ENCODE measurements around the gene PACRG.

PACRG gene

DNA sequence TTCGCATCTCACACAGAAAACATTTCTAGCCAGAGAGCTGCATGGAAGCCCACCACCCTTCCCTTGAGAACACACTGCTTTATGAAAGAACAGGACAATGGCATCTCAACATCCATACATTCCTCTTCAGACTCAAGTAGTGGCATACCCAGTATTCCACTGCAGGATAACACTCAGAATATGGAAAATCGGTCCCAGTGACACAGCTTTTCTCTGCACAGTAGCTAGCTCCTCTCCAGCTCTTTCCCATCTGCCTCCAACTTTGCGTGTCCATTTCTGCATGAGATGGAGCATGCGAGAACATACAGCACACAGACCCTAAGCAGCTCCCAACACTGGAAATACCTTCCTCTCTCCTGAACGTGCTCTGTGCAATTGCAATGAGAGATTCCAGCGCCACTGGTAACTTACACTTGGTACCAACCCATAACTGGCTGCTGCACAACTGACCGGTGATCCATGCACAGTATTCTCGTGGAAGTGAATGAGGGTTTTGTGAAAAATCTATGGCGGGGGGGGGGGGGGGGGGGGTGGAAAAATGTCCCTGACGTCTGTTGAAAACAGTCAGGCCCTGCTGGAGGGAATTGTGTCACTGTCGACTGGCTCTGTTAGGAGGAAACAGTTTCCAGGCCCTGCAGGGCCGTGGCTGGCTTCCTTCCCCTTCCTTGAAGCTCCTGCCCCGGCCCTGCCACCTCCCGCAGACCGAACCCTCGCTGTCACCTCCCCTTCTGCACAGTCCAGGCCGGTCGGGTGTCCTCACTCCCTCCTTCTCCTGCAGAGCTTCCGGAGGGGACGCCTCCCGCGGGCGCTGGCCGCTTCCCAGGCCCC lies 420.9 kb downstream of the PACRG start:
- no peak for DNase-seq

- no peak for DNase-seq
These were observed 421.6 kb downstream of the PACRG start for GRCh38 chr6:163149279-163149848.

- DNase-seq: peak; percentile 36
These were observed 423.4 kb downstream of the PACRG start for GRCh38 chr6:163151212-163151611.

GRCh38 chr6:163152701-163153100 lies 424.9 kb downstream of the PACRG start:
- no peak for DNase-seq

DNA sequence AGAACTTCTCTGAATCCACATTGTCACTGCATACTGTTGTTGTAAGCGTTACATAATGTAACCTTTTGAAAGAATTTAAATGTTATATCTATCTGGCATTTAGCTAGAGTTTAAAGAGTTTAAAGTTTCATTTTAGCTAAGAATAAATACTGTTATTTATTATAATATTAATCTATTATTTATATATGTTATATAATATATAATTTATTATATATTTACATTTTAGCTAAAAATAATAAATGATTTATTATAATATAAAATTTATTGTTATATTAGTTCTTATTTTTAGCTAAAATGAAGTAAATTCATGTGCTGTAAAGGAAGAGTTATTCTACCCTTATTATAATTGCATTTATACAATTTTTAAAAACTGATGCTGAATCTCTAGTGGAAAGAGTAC lies 431.3 kb downstream of the PACRG start:
- DNase-seq: no peak

DNA sequence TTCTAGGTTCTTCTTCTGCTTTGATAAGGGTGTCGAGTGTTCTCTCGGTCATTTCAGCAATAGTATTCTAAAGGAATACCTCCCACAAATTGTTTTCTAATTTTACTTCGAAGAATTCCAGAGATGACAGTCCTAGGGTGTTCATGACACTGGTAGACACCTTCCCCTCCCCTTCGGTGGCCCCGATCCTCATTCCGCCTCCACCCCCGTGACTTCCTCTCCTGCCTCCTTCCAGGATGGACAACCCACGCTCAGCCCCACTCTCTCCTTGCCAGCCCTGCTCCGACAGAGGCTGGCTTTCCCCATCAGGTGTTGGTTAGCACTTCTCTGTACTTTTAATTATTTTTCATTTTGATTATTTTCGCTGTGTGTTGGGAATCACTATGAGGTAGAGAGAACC lies 431.9 kb downstream of the PACRG start:
- no peak for DNase-seq

- DNase-seq: no peak
These were observed 434.5 kb downstream of the PACRG start for GRCh38 chr6:163162007-163162873.

DNA sequence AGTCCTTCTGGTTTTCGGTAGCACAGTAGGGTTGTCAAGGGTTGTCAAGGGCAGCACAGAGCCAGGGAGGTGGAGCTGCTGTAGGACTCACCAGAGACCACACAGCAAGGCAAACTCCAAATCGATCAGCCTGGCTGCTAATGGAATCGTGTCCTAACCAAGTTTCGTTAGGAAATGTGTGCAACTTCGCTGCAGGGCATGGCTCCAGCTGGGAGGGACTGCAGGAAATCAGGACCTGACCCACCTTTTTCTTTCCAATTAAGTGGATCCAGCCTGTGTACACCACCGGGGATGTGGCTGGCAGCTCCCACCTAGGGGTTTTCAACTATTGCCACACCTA lies 435.1 kb downstream of the PACRG start:
- DNase-seq: no peak

DNA sequence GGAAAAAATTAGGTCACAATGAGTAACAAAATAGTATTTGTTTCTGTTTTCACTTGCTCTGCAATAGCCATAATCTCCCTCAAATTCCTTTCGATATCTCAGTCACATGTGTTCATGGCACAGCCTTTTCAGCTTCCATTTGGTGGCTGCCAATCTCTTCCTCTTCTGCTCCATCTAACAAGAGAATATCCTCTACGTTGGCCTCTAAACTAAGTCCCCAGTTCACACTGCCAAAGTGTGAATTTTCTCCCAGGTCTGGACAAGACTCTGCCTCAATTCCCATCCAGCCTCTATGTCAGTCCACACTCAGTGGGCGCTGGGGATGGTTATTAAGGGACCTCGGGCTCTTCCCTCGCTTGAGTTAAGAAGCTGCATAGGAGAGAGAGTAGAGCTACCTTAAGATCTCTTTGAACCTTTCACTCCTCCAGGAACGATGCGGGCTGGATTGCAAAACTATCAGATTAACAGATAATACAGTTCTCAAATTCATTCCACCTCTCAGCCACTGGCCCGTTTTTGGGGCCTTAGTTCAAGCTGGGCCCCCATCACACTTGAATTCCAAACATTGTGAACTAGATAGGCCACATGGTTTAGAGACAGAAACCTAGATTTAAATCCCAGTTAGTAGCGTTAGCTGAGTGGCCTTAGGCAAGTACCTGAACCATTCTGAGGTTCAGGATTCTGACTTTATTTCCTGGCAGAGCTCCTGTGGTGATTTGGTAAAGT lies 436.6 kb downstream of the PACRG start:
- no peak for DNase-seq

GRCh38 chr6:163165155-163165910 lies 437.6 kb downstream of the PACRG start:
- DNase-seq: no peak

DNA sequence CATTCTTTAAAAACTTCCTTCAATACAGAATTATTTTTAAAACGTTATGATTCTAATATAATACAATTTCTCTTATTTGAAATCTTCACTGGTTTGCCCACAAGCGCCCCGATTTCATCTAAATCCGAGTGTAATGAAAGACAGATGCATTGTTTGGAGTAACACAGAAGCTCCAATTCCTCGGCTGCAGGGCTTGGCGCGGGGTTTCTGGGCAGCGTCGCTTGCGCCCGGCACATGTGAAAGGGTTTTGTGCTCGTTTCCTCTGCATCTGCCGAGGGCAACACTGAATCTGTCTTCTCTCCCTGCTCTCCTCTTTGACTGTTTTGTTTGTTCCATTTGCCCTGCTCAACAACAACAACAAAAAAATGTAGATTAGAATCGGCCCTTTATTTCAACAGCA lies 438.1 kb downstream of the PACRG start:
- no peak for DNase-seq

- no peak for DNase-seq
These were observed 438.7 kb downstream of the PACRG start for GRCh38 chr6:163166507-163166906.

- DNase-seq: no peak
These were observed 441.7 kb downstream of the PACRG start for GRCh38 chr6:163169521-163169920.

DNA sequence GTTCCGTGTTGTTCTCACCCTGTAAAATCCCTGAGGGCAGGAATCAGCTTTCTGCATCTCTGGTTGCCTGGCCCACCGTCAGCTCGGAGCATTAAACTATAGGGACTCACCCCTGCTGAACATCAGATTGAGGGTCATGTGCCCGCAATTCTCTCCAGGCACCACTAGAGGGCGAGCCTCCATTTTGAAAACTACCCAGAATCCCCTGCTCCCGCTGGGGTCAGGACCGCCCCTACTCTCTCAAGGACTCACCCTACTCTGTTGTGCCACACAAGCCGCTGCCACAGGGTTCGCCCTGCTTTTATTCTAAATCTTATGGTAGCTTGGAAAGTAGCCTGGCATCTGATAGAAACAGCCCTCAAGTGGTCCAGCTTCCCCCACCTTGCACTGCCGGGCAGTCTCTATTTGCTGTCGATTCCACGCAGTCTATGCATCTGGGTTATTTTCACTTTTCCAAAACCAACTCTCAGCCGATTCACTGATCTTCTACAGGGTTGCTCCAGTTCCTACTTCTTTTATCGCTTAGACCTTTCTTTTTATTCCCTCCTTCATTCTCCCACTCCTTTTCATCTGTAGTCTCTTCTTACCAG lies 442.6 kb downstream of the PACRG start:
- DNase-seq: no peak

DNA sequence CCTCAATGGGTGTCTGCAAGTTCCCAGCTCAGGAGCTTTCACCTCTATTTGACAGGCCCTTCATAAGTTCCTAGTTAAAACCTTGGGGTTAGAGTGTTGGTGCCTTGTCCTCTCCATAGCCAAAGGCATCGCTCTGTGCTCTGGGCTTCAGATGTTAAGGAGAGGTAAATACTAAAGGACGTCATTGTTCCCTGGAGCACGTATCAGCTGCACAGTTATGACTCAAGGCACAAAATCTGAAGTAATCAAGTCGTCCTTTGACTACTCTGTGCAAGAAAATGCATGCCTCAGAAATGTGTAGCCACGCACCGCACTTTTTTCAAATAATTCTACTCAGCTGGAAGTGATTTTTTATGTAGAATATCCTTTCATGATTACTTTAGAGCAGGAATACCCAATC lies 446.0 kb downstream of the PACRG start:
- DNase-seq: no peak

DNA sequence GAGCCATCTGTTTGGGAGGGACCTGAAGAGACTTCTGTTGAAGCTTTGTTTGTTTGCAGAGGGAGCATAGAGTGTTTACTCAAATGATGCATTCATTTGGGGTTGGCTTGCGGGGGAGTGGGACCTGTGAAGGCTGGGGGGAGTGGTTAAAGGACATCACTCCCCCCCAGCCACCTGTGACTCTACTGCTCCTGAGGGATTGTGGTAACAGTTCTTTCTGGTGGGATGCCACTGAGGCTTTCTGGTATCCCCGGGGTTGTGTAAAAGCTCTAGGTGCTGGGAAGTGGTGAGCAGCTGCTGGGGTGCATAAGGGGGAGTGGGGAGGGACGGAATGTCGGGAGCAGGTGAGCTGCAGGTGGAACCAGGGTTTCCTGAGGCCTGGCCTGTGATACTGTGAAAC lies 447.5 kb downstream of the PACRG start:
- DNase-seq: no peak

GRCh38 chr6:163176097-163176496 lies 448.3 kb downstream of the PACRG start:
- DNase-seq: no peak

DNA sequence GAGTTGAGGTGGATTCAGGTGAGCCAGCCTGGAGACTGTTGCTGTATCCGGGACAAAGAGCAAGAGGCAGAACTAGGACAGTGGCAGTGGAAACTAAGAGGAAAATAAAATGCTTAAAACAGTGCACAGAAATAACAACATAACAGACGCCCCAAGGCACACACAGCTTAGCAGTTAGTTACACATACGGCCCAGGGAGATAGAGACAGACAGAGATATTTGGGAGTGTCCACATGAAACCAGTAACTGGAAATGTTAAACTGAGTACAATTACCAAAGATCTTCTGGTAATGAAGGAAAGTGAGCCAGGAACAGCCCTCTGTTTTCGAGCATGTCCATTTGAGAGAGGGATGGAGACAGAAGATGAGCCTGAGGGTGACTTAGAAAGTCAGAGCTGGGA lies 449.2 kb downstream of the PACRG start:
- no peak for DNase-seq

DNA sequence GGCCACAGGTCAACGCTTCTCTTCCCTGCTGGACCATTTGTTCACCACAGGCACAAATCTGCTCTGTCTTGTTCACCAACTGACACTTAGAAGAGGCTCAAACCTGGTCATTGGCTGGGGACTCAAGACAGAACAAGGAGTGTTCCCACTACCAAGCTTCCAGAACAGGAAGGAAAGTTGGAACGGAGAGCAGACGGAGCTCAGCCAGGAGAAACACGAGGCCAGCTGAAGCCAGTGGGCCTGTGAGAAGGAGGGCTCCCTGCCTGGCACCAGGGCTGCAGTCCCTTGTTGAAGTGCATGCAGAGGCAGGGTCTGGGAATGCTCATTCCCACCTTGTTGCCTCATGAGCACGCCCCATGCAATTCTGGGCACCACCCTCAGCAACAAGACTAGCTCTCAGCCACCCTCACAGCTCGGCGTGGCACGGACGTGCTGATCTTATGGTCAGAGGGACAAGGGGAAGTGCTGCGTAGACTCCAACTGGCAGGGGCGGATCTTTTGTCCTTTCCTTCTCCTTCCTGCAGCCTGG lies 450.2 kb downstream of the PACRG start:
- DNase-seq: no peak

GRCh38 chr6:163179061-163179460 lies 451.3 kb downstream of the PACRG start:
- DNase-seq: no peak

DNA sequence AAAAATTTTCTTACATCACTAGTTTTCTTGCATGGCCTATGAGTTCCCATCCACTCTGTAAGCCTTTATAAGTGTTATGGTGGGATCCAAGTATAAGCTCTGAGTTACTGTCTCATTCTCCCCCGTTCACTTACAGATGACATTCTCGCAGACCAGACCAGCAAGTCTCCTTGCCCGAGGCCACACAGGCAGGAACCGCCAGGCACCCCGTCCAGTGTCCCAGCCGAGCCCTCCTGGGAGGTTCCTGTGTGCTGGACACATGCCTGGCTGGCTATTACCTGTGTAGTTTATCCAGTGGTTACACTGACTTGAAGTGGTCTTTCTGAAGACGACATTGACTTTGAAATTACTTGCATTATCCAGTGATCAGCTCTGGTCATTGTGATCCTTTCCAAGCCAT lies 451.9 kb downstream of the PACRG start:
- no peak for DNase-seq

All from fibroblast of skin of back (primary cell).